Thymus (tissue), 11 donors: ENCODE measurements around the gene KLHL7. TPM values are rescaled to one million over a fixed set of nuclear protein-coding genes. Genes with fewer than 3 reads are reported as not detected.
A peak's percentile ranks its signal among the peaks of the same experiment; 100 is the strongest.
"Not testable (repeated sequence)": the region's sequence is repeated elsewhere in the genome, so short reads cannot be mapped to it uniquely, and the experiment has no call there.

ENCODE experiments used
- DNase-seq, 9 donors: peaks; one replicate each; pipeline ENCODE4 v3.0.0-alpha.2; 2013; ENCODE audit warnings: low spot score in 9 of 9, low read depth in 6 of 9, missing footprints in 1 of 9
- H3K27ac ChIP-seq, 2 donors: one replicate each; pipeline ENCODE4 v1.5.1; 2013; ENCODE audit warnings: control low read depth in 1 of 2, low read depth in 1 of 2, low read length in 1 of 2, mild to moderate bottlenecking in 1 of 2, moderate library complexity in 1 of 2
- H3K27me3 ChIP-seq, 2 donors: one replicate each; pipeline ENCODE4 v1.5.1; 2013; ENCODE audit warnings: low read length in 1 of 2; ENCODE audit not compliant: control insufficient read depth in 2 of 2, insufficient read depth in 1 of 2
- H3K36me3 ChIP-seq, 2 donors: one replicate each; pipeline ENCODE4 v1.5.1; 2013; ENCODE audit warnings: low read length in 1 of 2, mild to moderate bottlenecking in 1 of 2, moderate library complexity in 1 of 2; ENCODE audit not compliant: control insufficient read depth in 2 of 2, insufficient read depth in 2 of 2
- H3K4me1 ChIP-seq, 2 donors: one replicate each; pipeline ENCODE4 v1.5.1; 2013; ENCODE audit warnings: low read length in 2 of 2; ENCODE audit not compliant: control insufficient read depth in 2 of 2, insufficient read depth in 2 of 2
- H3K4me3 ChIP-seq, 2 donors: one replicate each; pipeline ENCODE4 v1.5.1; 2013; ENCODE audit warnings: low read length in 2 of 2, control low read depth in 1 of 2, mild to moderate bottlenecking in 1 of 2
- H3K9me3 ChIP-seq, 2 donors: one replicate each; pipeline ENCODE4 v1.5.1; 2013; ENCODE audit warnings: low read length in 1 of 2, mild to moderate bottlenecking in 1 of 2; ENCODE audit not compliant: control insufficient read depth in 2 of 2, insufficient read depth in 1 of 2
- WGBS: extraction: QIAGEN DNeasy Blood & Tissue Kit; methylation state at CpG from one replicate; pipeline ENCODE4 v1.1.7; 2013; 5-methylcytosine and 5-hydroxymethylcytosine counted together
- polyA plus RNA-seq: library from polyadenylated mRNA; stranded (reverse); fragments of 200-250 nt; gene quantifications from one replicate; pipeline ENCODE4 v1.2.3, GENCODE V29; 2013
- total RNA-seq: library from RNA; stranded (reverse); fragments of 120-200 nt; gene quantifications from one replicate; pipeline ENCODE4 v1.2.4, GENCODE V29; 2013
- donor health status: healthy.

The KLHL7 gene
- total and polyA plus RNA-seq, 2 donors: 20.9 to 23.4 TPM

GRCh38 chr7:23183279-23184012 lies 77.9 kb downstream of the KLHL7 start:
- Histone ChIP-seq H3K4me1 (peaks cover 7 to 15% of the 10 kb centered on the region in 2 donors), H3K9me3 (peaks cover 0 to 1% of the 10 kb centered on the region in 2 donors), H3K27ac (no peak overlapping the region), H3K36me3 (peaks cover 6 to 16% of the 10 kb centered on the region in 2 donors), H3K4me3 (peak overlapping the region in 1 of 2 donors; percentile 70), H3K27me3 (no peaks in the 10 kb centered on the region)
- WGBS: 98% methylated on average over 20 of the region's 20 CpGs
- DNase-seq: peak in 1 of 9 donors; percentile 4

- Histone ChIP-seq H3K4me3 (no peak overlapping the region), H3K4me1 (peaks cover 7 to 15% of the 10 kb centered on the region in 2 donors), H3K27ac (no peak overlapping the region), H3K27me3 (no peaks in the 10 kb centered on the region), H3K9me3 (peaks cover 0 to 1% of the 10 kb centered on the region in 2 donors), H3K36me3 (peaks cover 9 to 25% of the 10 kb centered on the region in 2 donors)
- WGBS: 97% methylated on average over 1 of the region's 1 CpG
- no peak for DNase-seq
Observed at GRCh38 chr7:23184291-23184690, 78.7 kb downstream of the KLHL7 start.

- peaks cover 7 to 15% of the 10 kb centered on the region in 2 donors for H3K4me1 ChIP-seq
- no peaks in the 10 kb centered on the region for H3K27me3 ChIP-seq
- no peak overlapping the region for H3K4me3 ChIP-seq
- H3K36me3 ChIP-seq: peaks cover 10 to 27% of the 10 kb centered on the region in 2 donors
- DNase-seq: peak in 3 of 9 donors; percentile 3 to 56 (median 18)
- no peak overlapping the region for H3K27ac ChIP-seq
- H3K9me3 ChIP-seq: peaks cover 0 to 1% of the 10 kb centered on the region in 2 donors
- WGBS: 97% methylated on average over 4 of the region's 4 CpGs
Observed at GRCh38 chr7:23184709-23185359, 79.2 kb downstream of the KLHL7 start.

GRCh38 chr7:23185980-23186379 lies 80.4 kb downstream of the KLHL7 start:
- no peak for DNase-seq
- Histone ChIP-seq H3K4me3 (no peak overlapping the region), H3K36me3 (peaks cover 13 to 30% of the 10 kb centered on the region in 2 donors), H3K27me3 (no peaks in the 10 kb centered on the region), H3K4me1 (peaks cover 7 to 13% of the 10 kb centered on the region in 2 donors), H3K27ac (no peak overlapping the region), H3K9me3 (peaks cover 0 to 1% of the 10 kb centered on the region in 2 donors)
- 86% methylated on average over 1 of the region's 1 CpG for WGBS

GRCh38 chr7:23191022-23191421 lies 85.4 kb downstream of the KLHL7 start:
- no peaks in the 10 kb centered on the region for H3K4me1 ChIP-seq

GRCh38 chr7:23193650-23194227 lies 88.2 kb downstream of the KLHL7 start:
- not testable (repeated sequence) for DNase-seq, H3K9me3 ChIP-seq, H3K4me3 ChIP-seq, H3K4me1 ChIP-seq, H3K27ac ChIP-seq, H3K27me3 ChIP-seq
- H3K36me3 ChIP-seq: peaks cover 33 to 39% of the 10 kb centered on the region in 2 donors
- 96% methylated on average over 27 of the region's 27 CpGs for WGBS

More at GRCh38 chr7:23191022-23191421, 85.4 kb downstream of the KLHL7 start:
- Histone ChIP-seq H3K36me3 (peaks cover 37 to 48% of the 10 kb centered on the region in 2 donors), H3K27ac (no peak overlapping the region), H3K27me3 (no peaks in the 10 kb centered on the region), H3K9me3 (no peaks in the 10 kb centered on the region), H3K4me3 (no peak overlapping the region)
- 91% methylated on average over 2 of the region's 2 CpGs for WGBS
- DNase-seq: no peak

- H3K4me1 ChIP-seq: no peaks in the 10 kb centered on the region
- H3K9me3 ChIP-seq: no peaks in the 10 kb centered on the region
- no peak for DNase-seq
- H3K27ac ChIP-seq: no peak overlapping the region
- H3K27me3 ChIP-seq: no peaks in the 10 kb centered on the region
- H3K4me3 ChIP-seq: no peak overlapping the region
- peaks cover 43 to 45% of the 10 kb centered on the region in 2 donors for H3K36me3 ChIP-seq
- WGBS: 79% methylated on average over 5 of the region's 5 CpGs
Observed at GRCh38 chr7:23196306-23196705, 90.7 kb downstream of the KLHL7 start.

- not testable (repeated sequence) for H3K27me3 ChIP-seq, H3K9me3 ChIP-seq, DNase-seq, H3K4me3 ChIP-seq, H3K27ac ChIP-seq, H3K4me1 ChIP-seq
- 99% methylated on average over 5 of the region's 5 CpGs for WGBS
- peaks cover 39 to 45% of the 10 kb centered on the region in 2 donors for H3K36me3 ChIP-seq
Observed at GRCh38 chr7:23197745-23198144, 92.2 kb downstream of the KLHL7 start.

- Histone ChIP-seq H3K4me1 (no peaks in the 10 kb centered on the region), H3K36me3 (peaks cover 26 to 37% of the 10 kb centered on the region in 2 donors)
- 96% methylated on average over 2 of the region's 2 CpGs for WGBS
Observed at GRCh38 chr7:23200331-23200730, 94.7 kb downstream of the KLHL7 start.

More at GRCh38 chr7:23200331-23200730, 94.7 kb downstream of the KLHL7 start:
- H3K4me3 ChIP-seq: no peak overlapping the region
- DNase-seq: no peak
- no peaks in the 10 kb centered on the region for H3K9me3 ChIP-seq
- H3K27me3 ChIP-seq: no peaks in the 10 kb centered on the region
- no peak overlapping the region for H3K27ac ChIP-seq
